ENCODE results near the gene LAMA3.

- TF ChIP-seq CTCF (IDR thresholded peaks at IDR 0.05) (no peak), POLR2A (IDR thresholded peaks at IDR 0.05) (no peak)
Measured at GRCh38 chr18:23838801-23839366, 149.6 kb downstream of the LAMA3 start.
